Muscle layer of colon (tissue), 2 donors: ENCODE measurements around the gene UBAC1.

ENCODE experiments used
- H3K27ac ChIP-seq: one replicate; pipeline ENCODE4 v1.7.0; 2013; ENCODE audit warnings: low read depth, mild to moderate bottlenecking, low read length, moderate library complexity
- H3K27me3 ChIP-seq, 2 donors: one replicate each; pipeline ENCODE4 v1.7.0; 2013; ENCODE audit warnings: low read length in 2 of 2, mild to moderate bottlenecking in 2 of 2; ENCODE audit not compliant: insufficient read depth in 2 of 2, control insufficient read depth in 1 of 2
- H3K36me3 ChIP-seq: one replicate; pipeline ENCODE4 v1.7.0; 2013; ENCODE audit warnings: mild to moderate bottlenecking, low read length; ENCODE audit not compliant: insufficient read depth
- H3K4me1 ChIP-seq: one replicate; pipeline ENCODE4 v1.7.0; 2013; ENCODE audit warnings: mild to moderate bottlenecking, low read length; ENCODE audit not compliant: insufficient read depth
- H3K4me3 ChIP-seq, 2 donors: one replicate each; pipeline ENCODE4 v1.7.0; 2013; ENCODE audit warnings: low read length in 2 of 2, low read depth in 1 of 2, mild to moderate bottlenecking in 1 of 2, moderate library complexity in 1 of 2
- H3K9ac ChIP-seq: one replicate; pipeline ENCODE4 v1.7.0; 2013; ENCODE audit warnings: low read length
- H3K9me3 ChIP-seq: one replicate; pipeline ENCODE4 v1.7.0; 2013; ENCODE audit warnings: mild to moderate bottlenecking, low read length
- donor health status: abdominal sarcoma.
- donor health status: Adenocarcinoma of cecum.

UBAC1 gene

GRCh38 chr9:135887585-135888050, 73.6 kb downstream of the UBAC1 start:
- H3K9me3 ChIP-seq: no peaks in the 10 kb centered on the region
- H3K36me3 ChIP-seq: no peaks in the 10 kb centered on the region
- no peak overlapping the region for H3K27ac ChIP-seq
- no peak overlapping the region for H3K4me3 ChIP-seq
- peaks cover 38% of the 10 kb centered on the region for H3K4me1 ChIP-seq
- H3K27me3 ChIP-seq: no peaks in the 10 kb centered on the region
- no peak overlapping the region for H3K9ac ChIP-seq

DNA sequence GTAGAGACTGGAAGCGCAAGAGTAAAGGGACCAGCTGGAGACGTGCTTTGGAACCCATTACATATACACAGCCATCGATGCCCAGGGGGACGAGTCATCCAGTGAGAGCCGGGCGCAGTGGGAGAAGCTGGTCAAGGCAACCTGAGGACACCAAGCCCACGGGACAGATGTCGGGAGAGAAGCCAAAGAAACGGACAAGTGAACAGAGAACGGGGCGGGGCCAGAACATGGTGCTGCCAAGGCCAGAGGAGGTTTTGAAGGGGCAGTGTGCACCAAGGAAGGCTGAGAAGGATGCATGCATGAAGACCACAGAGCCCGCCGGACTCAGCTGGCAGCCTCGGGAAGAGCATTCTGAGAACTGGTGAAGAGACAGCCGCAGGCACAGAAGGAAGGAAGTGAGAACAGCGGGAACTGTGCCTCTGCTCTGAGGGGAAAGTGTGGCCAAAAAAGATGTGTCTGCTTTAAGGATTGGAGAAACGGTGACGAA, 74.1 kb downstream of the UBAC1 start:
- H3K9ac ChIP-seq: no peak overlapping the region
- peaks cover 38% of the 10 kb centered on the region for H3K4me1 ChIP-seq
- H3K27me3 ChIP-seq: no peaks in the 10 kb centered on the region
- no peak overlapping the region for H3K4me3 ChIP-seq
- H3K9me3 ChIP-seq: no peaks in the 10 kb centered on the region
- no peaks in the 10 kb centered on the region for H3K36me3 ChIP-seq
- no peak overlapping the region for H3K27ac ChIP-seq

GRCh38 chr9:135886147-135886981, 74.8 kb downstream of the UBAC1 start:
- H3K27ac ChIP-seq: no peak overlapping the region
- peaks cover 35% of the 10 kb centered on the region for H3K4me1 ChIP-seq
- no peaks in the 10 kb centered on the region for H3K36me3 ChIP-seq
- no peak overlapping the region for H3K9ac ChIP-seq
- H3K27me3 ChIP-seq: no peaks in the 10 kb centered on the region
- no peak overlapping the region for H3K4me3 ChIP-seq
- no peaks in the 10 kb centered on the region for H3K9me3 ChIP-seq

DNA sequence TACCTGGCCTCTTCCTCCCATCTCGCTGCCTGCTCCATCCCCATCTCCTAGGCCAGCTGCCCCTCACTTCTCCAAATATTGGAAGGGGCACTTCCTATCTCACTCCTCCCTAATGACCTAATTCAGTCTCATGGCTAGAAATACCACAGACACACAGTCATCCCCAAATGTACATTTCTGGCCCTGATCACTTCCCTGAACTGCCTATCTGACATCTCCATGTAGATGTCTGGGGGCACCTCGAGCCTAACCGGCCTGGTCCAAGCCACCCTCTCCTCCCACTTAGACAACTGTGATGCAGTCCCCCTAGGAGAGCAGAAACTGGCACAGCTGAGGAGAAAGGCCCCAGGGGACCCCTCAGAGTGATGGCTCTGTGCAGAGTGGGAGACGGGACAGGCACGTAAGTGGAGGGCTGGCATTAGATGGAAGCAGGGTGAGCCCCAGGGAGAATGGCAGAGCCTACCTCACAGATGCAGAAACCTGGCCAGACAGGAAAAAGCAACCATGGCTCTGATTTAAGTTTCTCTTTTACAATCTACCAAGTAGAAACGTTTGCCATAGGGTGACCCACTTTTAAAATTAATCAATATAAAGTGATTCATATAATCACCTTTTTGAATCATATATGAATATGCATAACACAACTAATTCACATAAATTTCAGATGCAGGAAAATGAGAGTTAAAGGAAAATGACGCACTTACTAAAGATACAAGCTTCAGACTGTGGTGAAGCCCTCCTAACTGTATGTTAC, 75.9 kb downstream of the UBAC1 start:
- Histone ChIP-seq H3K9me3 (no peaks in the 10 kb centered on the region), H3K4me1 (peaks cover 24% of the 10 kb centered on the region), H3K27me3 (no peaks in the 10 kb centered on the region), H3K4me3 (no peak overlapping the region), H3K9ac (no peak overlapping the region), H3K36me3 (no peaks in the 10 kb centered on the region), H3K27ac (no peak overlapping the region)

DNA sequence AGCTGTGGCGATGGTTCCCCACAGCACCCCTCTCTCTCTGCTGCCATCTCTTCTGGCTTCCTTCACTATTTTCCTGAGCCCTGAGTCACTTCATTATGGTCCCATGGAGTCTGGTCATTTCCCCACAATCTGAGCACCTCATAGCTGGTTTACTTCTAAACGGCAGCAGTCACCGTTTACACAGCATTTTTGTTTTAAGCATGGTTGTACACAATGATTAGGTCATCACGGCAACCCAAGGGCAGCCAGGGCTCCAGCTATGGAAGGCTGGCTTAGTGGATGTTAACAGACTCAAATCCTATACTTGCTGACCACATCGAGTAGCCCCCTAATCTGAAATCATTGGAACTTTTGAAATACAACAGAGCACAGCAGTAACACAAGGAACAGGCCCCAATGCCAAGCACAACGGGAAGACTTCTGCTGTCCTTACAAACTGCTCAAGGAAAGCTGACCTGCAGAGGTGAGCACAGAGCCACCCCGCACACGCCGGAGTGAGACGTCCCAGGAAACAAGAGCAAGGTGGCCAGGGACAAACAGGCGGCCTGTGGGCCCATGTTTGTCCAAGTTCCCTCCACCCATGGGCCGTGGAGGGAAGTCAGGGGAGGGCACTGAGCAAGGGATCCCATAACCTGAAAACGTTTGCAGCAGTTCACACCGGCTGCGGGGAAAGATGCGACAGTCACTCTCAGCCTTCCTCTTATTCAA, 76.7 kb downstream of the UBAC1 start:
- no peak overlapping the region for H3K9ac ChIP-seq
- no peak overlapping the region for H3K27ac ChIP-seq
- H3K27me3 ChIP-seq: no peaks in the 10 kb centered on the region
- peaks cover 17% of the 10 kb centered on the region for H3K4me1 ChIP-seq
- no peaks in the 10 kb centered on the region for H3K36me3 ChIP-seq
- no peaks in the 10 kb centered on the region for H3K9me3 ChIP-seq
- H3K4me3 ChIP-seq: no peak overlapping the region

GRCh38 chr9:135883410-135884089, 77.6 kb downstream of the UBAC1 start:
- H3K36me3 ChIP-seq: no peaks in the 10 kb centered on the region
- peaks cover 17% of the 10 kb centered on the region for H3K4me1 ChIP-seq
- no peak overlapping the region for H3K27ac ChIP-seq
- H3K9ac ChIP-seq: no peak overlapping the region
- no peak overlapping the region for H3K4me3 ChIP-seq
- no peaks in the 10 kb centered on the region for H3K27me3 ChIP-seq
- no peaks in the 10 kb centered on the region for H3K9me3 ChIP-seq
